Neural cell (in vitro differentiated cells): ENCODE data around the gene LDLRAD4. TPM values are rescaled to one million over a fixed set of nuclear protein-coding genes. Genes with fewer than 3 reads are reported as not detected.

Source experiments
- H2AFZ ChIP-seq: fragments of 200-600, 300-800 bp; sonication (generic), shearing (Covaris generic); 2 replicates; pipeline ENCODE4 v1.6.0; 2014; ENCODE audit warnings: low read depth, mild to moderate bottlenecking, antibody characterized with exemption, low read length, moderate library complexity
- H3F3A ChIP-seq: fragments of 200-600 bp; shearing (Covaris generic); 2 replicates; pipeline ENCODE4 v1.6.1; 2016; ENCODE audit warnings: mild to moderate bottlenecking, moderate library complexity, mixed read lengths, antibody characterized with exemption, low read length; ENCODE audit not compliant: insufficient read depth, poor library complexity, severe bottlenecking
- H3K27ac ChIP-seq: fragments of 200-600, 300-800 bp; sonication (generic), shearing (Covaris generic); 2 replicates; pipeline ENCODE4 v1.5.1; 2014; ENCODE audit warnings: mild to moderate bottlenecking, low read length, moderate library complexity
- H3K27me3 ChIP-seq: fragments of 300-800, 200-600 bp; sonication (generic), shearing (Covaris generic); 2 replicates; pipeline ENCODE4 v1.6.0; 2014; ENCODE audit warnings: mild to moderate bottlenecking, low read depth, low read length, moderate library complexity; ENCODE audit not compliant: insufficient read depth
- H3K36me3 ChIP-seq: fragments of 300-800, 200-600 bp; sonication (generic), shearing (Covaris generic); 2 replicates; pipeline ENCODE4 v1.5.1; 2014; ENCODE audit warnings: mild to moderate bottlenecking, antibody characterized with exemption, low read length, moderate library complexity; ENCODE audit not compliant: insufficient read depth
- H3K4me2 ChIP-seq: fragments of 300-800, 200-600 bp; sonication (generic), shearing (Covaris generic); 2 replicates; pipeline ENCODE4 v1.6.0; 2014; ENCODE audit warnings: mild to moderate bottlenecking, low read length
- H3K4me3 ChIP-seq: fragments of 300-800, 200-600 bp; sonication (generic), shearing (Covaris generic); 2 replicates; pipeline ENCODE4 v1.5.1; 2014; ENCODE audit warnings: mild to moderate bottlenecking, low read length, moderate library complexity
- H3K79me2 ChIP-seq: fragments of 200-600 bp; shearing (Covaris generic); replicated peaks from 2 replicates; pipeline ENCODE4 v1.6.0; 2014; ENCODE audit warnings: mild to moderate bottlenecking, low read length, moderate library complexity; ENCODE audit not compliant: insufficient read depth
- H3K9ac ChIP-seq: fragments of 300-800, 200-600 bp; sonication (generic), shearing (Covaris generic); 2 replicates; pipeline ENCODE4 v1.6.1; 2016; ENCODE audit warnings: mild to moderate bottlenecking, low read length, mixed read lengths
- H3K9me2 ChIP-seq: fragments of 200-600 bp; shearing (Covaris generic); 2 replicates; pipeline ENCODE4 v1.6.1; 2016; ENCODE audit warnings: mild to moderate bottlenecking, low read length, mixed read lengths; ENCODE audit not compliant: insufficient read depth
- H3K9me3 ChIP-seq: fragments of 200-600, 300-800 bp; sonication (generic), shearing (Covaris generic); 2 replicates; pipeline ENCODE4 v1.6.1; 2016; ENCODE audit warnings: mild to moderate bottlenecking, mixed run types, low read length, moderate library complexity, mixed read lengths
- H4K20me1 ChIP-seq: fragments of 200-600 bp; shearing (Covaris generic); 2 replicates; pipeline ENCODE4 v1.6.1; 2016; ENCODE audit warnings: mild to moderate bottlenecking, mixed run types; ENCODE audit not compliant: insufficient read depth
- CTCF ChIP-seq: fragments of 450-650 bp; IDR thresholded peaks from 2 replicates; pipeline ENCODE4 v1.5.1; 2014; ENCODE audit warnings: antibody characterized with exemption, mild to moderate bottlenecking, moderate library complexity; ENCODE audit not compliant: poor library complexity, severe bottlenecking
- EP300 ChIP-seq: fragments of 450-650 bp; conservative IDR thresholded peaks from 2 replicates; pipeline ENCODE4 v1.6.1; 2014; ENCODE audit warnings: antibody characterized with exemption, mild to moderate bottlenecking, moderate library complexity; ENCODE audit not compliant: poor library complexity, severe bottlenecking
- EZH2 ChIP-seq: fragments of 200-600, 300-800 bp; shearing (Covaris generic), sonication (generic); IDR thresholded peaks from 2 replicates; pipeline ENCODE4 v1.6.1; 2014; ENCODE audit warnings: antibody characterized with exemption, low read length, borderline replicate concordance, mild to moderate bottlenecking; ENCODE audit not compliant: insufficient read depth, poor library complexity, severe bottlenecking
- MXI1 ChIP-seq: fragments of 450-650 bp; conservative IDR thresholded peaks from 2 replicates; pipeline ENCODE4 v1.6.1; 2014; ENCODE audit warnings: antibody characterized with exemption, mild to moderate bottlenecking; ENCODE audit not compliant: poor library complexity, severe bottlenecking
- POLR2AphosphoS5 ChIP-seq: IDR thresholded peaks from 2 replicates; pipeline ENCODE4 v1.6.1; 2012
- RAD21 ChIP-seq: fragments of 450-650 bp; conservative IDR thresholded peaks from 2 replicates; pipeline ENCODE4 v1.6.1; 2014; ENCODE audit warnings: antibody characterized with exemption, mild to moderate bottlenecking, moderate library complexity
- REST ChIP-seq: IDR thresholded peaks from 2 replicates; pipeline ENCODE4 v1.6.1; 2012; ENCODE audit warnings: borderline replicate concordance
- SMC3 ChIP-seq: fragments of 450-650 bp; conservative IDR thresholded peaks from 2 replicates; pipeline ENCODE4 v1.6.1; 2014; ENCODE audit warnings: antibody characterized with exemption, mild to moderate bottlenecking, moderate library complexity; ENCODE audit not compliant: poor library complexity
- TAF1 ChIP-seq: IDR thresholded peaks from 2 replicates; pipeline ENCODE4 v1.6.1; 2012; ENCODE audit warnings: low read depth
- polyA plus RNA-seq: library from polyadenylated mRNA; depleted of rRNA; stranded (reverse); fragments of >200 nt; gene quantifications from 2 replicates; pipeline ENCODE4 v1.2.3, GENCODE V29; 2014

The LDLRAD4 gene
- polyA plus RNA-seq, 1 donor from 2014 or later = 3.7 TPM

- H4K20me1 ChIP-seq = no peaks in the 10 kb centered on the region
- H3K9me2 ChIP-seq = no peaks in the 10 kb centered on the region
- no peak overlapping the region for H3K27ac ChIP-seq
- H3K79me2 ChIP-seq = no peaks in the 10 kb centered on the region
- H3K27me3 ChIP-seq = no peaks in the 10 kb centered on the region
- TF ChIP-seq EZH2 = no peak
- no peak for TF ChIP-seq POLR2AphosphoS5
- no peak for TF ChIP-seq RAD21
- TF ChIP-seq TAF1 = no peak
- TF ChIP-seq MXI1 = no peak
- TF ChIP-seq CTCF = no peak
- no peak for TF ChIP-seq REST
- TF ChIP-seq EP300 = no peak
- TF ChIP-seq SMC3 = no peak
- H3F3A ChIP-seq = no peaks in the 10 kb centered on the region
- H3K9me3 ChIP-seq = no peaks in the 10 kb centered on the region
- H3K36me3 ChIP-seq = no peaks in the 10 kb centered on the region
- H3K4me2 ChIP-seq = no peak overlapping the region
- H3K4me3 ChIP-seq = no peak overlapping the region
- no peak overlapping the region for H3K9ac ChIP-seq
- no peak overlapping the region for H2AFZ ChIP-seq
Observed at GRCh38 chr18:13464432-13465123, 246.0 kb downstream of the LDLRAD4 start.

- H3K4me2 ChIP-seq = no peak overlapping the region
Observed at GRCh38 chr18:13465124-13465446, 246.5 kb downstream of the LDLRAD4 start.

More at GRCh38 chr18:13465124-13465446, 246.5 kb downstream of the LDLRAD4 start:
- Histone ChIP-seq H3K36me3 (no peaks in the 10 kb centered on the region), H3K79me2 (no peaks in the 10 kb centered on the region), H4K20me1 (no peaks in the 10 kb centered on the region), H3K9me2 (no peaks in the 10 kb centered on the region), H3K27me3 (no peaks in the 10 kb centered on the region), H3F3A (no peaks in the 10 kb centered on the region), H3K27ac (no peak overlapping the region), H3K9me3 (no peaks in the 10 kb centered on the region), H2AFZ (no peak overlapping the region), H3K4me3 (no peak overlapping the region), H3K9ac (no peak overlapping the region)
- no peak for TF ChIP-seq REST
- TF ChIP-seq MXI1 = no peak
- no peak for TF ChIP-seq SMC3
- TF ChIP-seq TAF1 = no peak
- TF ChIP-seq CTCF = no peak
- TF ChIP-seq RAD21 = no peak
- TF ChIP-seq EZH2 = no peak
- no peak for TF ChIP-seq EP300
- TF ChIP-seq POLR2AphosphoS5 = no peak
